HG02884 (cell line): ENCODE measurements around the gene RAPGEF4.
"Not testable (repeated sequence)": the region's sequence is repeated elsewhere in the genome, so short reads cannot be mapped to it uniquely, and the experiment has no call there.

ENCODE experiments used
- ATAC-seq: cut with Tn5 transposase; IDR thresholded peaks from one replicate; pipeline ENCODE4 v1.9.1; 2021; ENCODE audit warnings: mild to moderate bottlenecking, moderate library complexity; ENCODE audit not compliant: unreplicated experiment

The RAPGEF4 gene

DNA sequence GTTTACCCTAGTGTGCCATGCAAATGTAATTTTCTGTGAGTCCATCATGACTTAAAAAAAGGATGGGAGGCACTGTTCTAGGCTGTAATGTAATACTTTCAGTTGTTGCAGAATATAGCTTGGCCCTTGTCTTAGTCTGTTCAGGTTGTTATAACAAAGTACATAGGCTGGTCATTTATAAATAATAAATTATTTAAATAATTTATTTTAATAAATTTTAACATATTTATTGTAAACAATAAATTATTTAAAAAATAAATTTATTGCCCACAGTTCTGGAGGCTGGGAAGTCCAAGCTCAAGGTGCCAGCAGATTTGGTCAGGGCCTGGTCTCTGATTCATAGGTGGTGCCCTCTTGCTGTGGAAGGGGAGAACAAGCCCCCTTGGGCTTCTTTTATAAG, 35.2 kb downstream of the RAPGEF4 start:
- no peak for ATAC-seq

GRCh38 chr2:172772633-172773032, 37.0 kb downstream of the RAPGEF4 start:
- ATAC-seq, result no peak

GRCh38 chr2:172774302-172774701, 38.7 kb downstream of the RAPGEF4 start:
- ATAC-seq, result no peak

DNA sequence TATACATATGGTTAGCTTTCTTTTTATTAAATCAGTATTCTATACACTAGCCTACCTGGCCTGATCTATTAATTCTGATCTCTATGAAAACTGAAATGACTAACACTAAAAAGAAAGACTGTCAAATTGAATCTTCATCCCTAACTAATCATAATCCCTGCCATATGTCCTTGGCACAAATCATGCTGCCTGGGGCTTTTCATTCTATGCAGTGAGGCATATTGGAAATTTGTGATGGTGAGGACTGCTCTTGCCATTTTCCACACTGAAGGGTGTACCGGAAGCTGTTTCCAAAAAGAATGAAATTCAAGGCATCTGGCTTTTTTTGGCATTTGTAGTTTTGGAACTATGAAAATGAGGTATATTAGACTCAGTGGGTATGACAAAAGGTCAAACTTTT, 39.7 kb downstream of the RAPGEF4 start:
- no peak for ATAC-seq

DNA sequence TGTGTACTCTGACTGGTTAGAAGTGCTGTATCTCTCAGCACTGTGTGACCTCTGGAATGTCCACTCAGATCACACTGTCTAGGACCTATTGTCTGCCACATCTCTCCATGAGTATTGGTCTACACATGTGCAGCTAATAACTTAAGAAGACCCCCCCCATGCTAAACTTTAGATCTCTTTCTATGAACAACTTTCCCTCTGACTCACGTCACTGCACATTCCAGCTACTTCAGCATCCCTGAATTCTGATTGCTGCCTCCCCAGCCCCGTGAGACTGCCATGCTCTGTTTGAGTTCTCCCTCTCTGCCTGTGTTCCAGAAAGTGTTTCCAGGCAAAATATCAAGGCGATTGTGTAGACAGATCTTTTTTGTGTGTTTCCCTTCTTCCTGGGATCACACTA, 41.8 kb downstream of the RAPGEF4 start:
- ATAC-seq, result no peak

DNA sequence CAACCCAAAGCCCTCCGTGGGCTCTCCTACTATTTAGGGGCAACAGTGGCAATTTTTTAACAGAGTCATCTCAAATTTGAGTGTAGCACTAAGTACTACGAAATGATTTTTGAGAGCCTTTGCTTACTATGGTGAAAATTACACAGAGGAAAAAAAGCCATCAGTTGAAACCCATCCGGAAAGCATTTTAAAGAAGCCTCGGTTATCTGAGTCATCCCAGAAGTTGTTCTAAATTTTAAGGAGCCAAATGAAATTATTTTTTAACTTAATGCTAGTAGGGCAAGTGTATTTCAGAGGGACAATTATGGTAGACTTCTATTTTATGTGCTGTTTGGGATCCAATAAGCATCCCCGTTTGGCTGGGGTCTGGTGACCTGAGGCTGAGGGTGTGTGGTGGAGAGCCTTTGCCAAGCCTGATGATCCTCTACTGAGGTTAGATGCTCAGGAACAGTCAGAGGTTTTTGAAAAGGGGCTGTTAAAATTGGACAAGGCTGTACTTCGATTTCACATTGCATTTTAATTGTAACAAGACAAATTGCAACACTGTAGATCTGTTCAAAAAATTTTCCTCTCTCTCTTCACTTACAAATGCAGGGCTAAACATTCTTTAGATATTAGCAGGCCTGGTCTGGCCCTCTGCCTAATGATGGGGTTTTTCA, 47.0 kb downstream of the RAPGEF4 start:
- ATAC-seq, result no peak

- no peak for ATAC-seq
Measured at GRCh38 chr2:172783165-172783898, 47.7 kb downstream of the RAPGEF4 start.

GRCh38 chr2:172788871-172789270, 53.2 kb downstream of the RAPGEF4 start:
- no peak for ATAC-seq

DNA sequence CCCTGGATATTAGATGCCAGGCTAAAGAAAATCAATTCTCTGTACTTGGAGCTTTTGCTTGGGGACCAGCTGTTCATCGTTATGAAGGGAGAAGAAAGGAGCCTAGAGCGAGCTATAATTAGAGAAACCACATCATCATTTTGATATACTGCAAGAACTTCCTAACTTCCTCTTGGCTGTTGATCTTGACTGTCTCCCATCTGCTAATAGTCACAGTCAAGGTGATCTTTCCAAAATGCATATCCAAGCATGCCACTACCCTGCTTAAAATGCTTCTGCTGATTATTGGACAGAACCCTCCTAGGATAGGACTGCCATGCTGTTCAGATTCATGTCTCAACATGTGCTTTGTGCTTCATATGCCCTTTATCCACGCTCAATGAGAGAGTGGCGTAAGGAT, 54.8 kb downstream of the RAPGEF4 start:
- ATAC-seq, result no peak

- no peak for ATAC-seq
Measured at GRCh38 chr2:172791953-172792352, 56.3 kb downstream of the RAPGEF4 start.

DNA sequence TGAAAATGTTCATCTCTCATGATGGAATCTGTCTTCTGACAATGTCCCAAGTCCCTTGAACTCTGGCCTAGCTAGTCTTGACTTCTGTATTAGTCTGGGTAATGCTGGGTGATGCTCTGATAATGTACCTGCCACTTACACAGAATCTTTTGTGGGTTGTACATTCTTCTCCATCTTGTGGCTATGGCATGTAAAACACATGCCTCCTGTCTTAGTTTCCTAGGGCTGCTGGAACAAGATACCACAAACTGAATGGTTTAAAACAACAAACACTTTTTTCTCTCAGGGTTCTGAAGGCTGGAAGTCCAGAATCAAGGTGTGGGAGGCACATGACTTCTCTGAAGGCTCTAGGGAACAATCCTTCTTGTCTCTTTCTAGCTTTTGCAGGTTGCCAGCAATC, 57.1 kb downstream of the RAPGEF4 start:
- no peak for ATAC-seq

GRCh38 chr2:172803308-172803707, 67.7 kb downstream of the RAPGEF4 start:
- not testable (repeated sequence) for ATAC-seq

DNA sequence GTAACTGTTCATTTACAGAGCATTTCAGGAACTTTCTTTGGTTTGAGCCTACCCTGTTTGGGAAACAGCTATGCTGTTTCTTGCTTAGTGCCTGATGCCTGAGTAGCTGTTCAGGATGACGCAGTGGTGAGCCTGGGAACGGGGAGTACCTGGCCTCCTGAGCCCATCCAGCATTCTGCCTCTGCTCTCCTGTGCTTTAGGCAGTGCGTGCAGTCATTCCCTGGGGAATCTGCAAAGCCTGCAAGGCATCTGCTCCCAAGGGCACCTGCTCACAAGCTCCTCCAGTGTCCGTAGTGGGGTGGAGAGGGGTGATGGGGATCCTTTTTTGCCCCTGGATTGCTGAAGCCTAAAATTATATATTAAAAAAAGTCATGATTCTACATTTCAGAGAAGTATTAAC, 68.8 kb downstream of the RAPGEF4 start:
- ATAC-seq, result no peak

DNA sequence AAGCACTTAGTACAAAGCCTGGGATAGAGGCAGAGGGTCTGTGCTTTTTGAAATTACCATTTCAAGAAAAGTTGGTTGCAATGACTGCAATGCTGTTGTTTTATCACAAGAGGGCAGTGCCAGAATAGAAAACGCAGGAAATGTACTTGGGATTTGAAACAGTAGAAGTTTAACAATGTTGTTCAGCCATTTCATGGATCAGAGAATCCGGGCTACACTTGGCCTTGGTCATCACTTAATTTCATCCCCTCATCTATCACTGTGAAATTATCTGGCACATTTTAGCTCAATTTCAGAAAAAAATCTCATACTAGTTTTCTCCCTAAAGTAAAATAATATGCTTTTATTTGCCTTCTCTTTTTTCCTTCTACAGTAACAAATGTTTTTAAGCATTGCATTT, 70.8 kb downstream of the RAPGEF4 start:
- ATAC-seq, result no peak

DNA sequence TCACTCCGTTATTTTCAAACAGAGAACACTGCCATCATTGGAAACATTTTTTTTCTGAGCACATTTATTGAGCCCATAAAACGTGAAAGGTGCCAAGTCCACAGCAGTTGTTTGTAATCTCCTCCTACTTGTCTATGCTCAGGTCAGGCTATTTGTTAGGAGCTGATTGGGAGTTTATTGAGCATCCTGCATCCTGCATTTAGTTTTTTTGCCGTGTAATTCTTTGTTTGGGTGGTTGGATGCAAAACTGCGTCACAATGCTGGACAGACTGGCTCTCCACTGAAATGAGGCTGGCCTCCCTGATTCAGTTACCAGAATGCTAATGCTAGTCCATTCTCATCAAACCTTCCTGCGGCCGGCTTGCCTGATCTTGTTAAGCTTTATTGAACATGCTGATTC, 71.4 kb downstream of the RAPGEF4 start:
- ATAC-seq, result no peak

- no peak for ATAC-seq
Measured at GRCh38 chr2:172808156-172808555, 72.5 kb downstream of the RAPGEF4 start.

DNA sequence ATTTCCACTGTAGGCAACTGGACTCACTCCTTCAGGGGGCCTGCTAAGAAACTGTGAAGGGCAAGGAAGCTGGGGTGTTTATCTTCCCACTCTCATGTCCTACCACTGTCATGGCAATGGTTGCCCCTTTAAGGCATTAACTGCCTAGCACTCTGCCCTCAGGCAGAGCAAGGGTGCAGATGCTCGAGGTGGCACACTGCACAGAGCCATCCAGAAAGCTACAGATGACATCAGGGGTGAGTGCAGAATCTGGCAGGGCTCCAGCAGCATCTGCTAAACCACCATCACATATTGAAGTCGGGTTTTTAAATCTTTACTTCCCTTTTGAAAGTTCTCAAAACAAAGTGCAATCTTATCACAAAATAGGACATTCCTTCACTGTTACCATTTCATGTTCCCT, 75.4 kb downstream of the RAPGEF4 start:
- ATAC-seq, result no peak

DNA sequence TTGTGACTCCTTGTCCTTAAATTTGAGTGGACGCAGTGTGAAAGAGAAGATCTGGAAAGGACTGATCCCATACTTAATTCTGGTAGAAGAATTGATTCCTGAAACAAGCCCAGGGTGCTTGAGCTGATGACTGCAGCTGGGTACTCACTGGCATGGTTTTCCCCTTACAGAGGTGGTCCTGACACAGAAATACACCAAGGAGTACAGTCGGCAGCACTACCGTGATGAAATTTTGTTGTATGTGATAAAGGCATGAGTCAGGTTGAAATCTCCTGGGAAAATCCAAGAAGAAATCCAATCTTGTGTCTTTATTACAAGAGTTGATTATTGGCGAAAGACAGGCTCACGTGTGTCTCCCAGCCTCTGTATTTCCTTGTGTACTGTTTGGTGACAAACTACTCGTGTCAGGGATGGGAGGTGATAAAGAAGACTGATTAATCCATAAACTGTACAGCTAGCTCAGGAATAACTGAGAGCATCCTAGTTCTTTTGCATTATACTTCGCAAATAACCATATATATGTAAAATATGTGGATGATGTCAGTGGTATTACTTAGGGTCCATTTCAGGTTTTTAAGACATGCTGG, 76.6 kb downstream of the RAPGEF4 start:
- no peak for ATAC-seq

GRCh38 chr2:172813314-172813888, 77.8 kb downstream of the RAPGEF4 start:
- no peak for ATAC-seq

- no peak for ATAC-seq
Measured at GRCh38 chr2:172817411-172817810, 81.8 kb downstream of the RAPGEF4 start.

GRCh38 chr2:172819943-172820342, 84.3 kb downstream of the RAPGEF4 start:
- ATAC-seq, result no peak
